Stimulated activated effector memory CD8-positive, alpha-beta T cell treated with anti-CD3 and anti-CD28 coated beads, Interleukin-12 subunit alpha, Interleukin-12 subunit beta, amount 100 ng/mL, for 72 hours (primary cell): ENCODE data around the gene ERO1B.
"Not testable (repeated sequence)": the region's sequence is repeated elsewhere in the genome, so short reads cannot be mapped to it uniquely, and the experiment has no call there.

Experiments
- ATAC-seq: fragments of 150-1000 bp; cut with Tn5 transposase; 2 replicates; pipeline ENCODE4 v1.10.0; 2021
- DNase-seq, 2 donors: peaks; one replicate each; pipeline ENCODE4 v3.0.0; 2021 to 2022; ENCODE audit warnings: low spot score in 2 of 2
- H3K27ac Mint-ChIP-seq: one replicate; pipeline ENCODE4 v1.8.0; 2022; ENCODE audit warnings: mild to moderate bottlenecking, mixed read lengths
- H3K36me3 Mint-ChIP-seq: one replicate; pipeline ENCODE4 v1.8.0; 2022; ENCODE audit warnings: mild to moderate bottlenecking, mixed read lengths
- H3K4me1 Mint-ChIP-seq: one replicate; pipeline ENCODE4 v1.8.0; 2022; ENCODE audit warnings: mixed read lengths
- H3K4me3 Mint-ChIP-seq: one replicate; pipeline ENCODE4 v1.8.0; 2022; ENCODE audit warnings: mild to moderate bottlenecking, mixed read lengths
- H3K9me3 Mint-ChIP-seq: one replicate; pipeline ENCODE4 v1.8.0; 2022; ENCODE audit warnings: mixed read lengths

Gene ERO1B

GRCh38 chr1:236201786-236202185, 80.0 kb downstream of the ERO1B start:
- peaks cover 40% of the 10 kb centered on the region for H3K9me3 Mint-ChIP-seq
- H3K4me3 Mint-ChIP-seq, result no peak overlapping the region
- H3K36me3 Mint-ChIP-seq, result peaks cover 42% of the 10 kb centered on the region
- no peaks in the 10 kb centered on the region for H3K4me1 Mint-ChIP-seq
- no peak for ATAC-seq
- no peak for DNase-seq
- no peak overlapping the region for H3K27ac Mint-ChIP-seq

- DNase-seq, result no peak
- no peak for ATAC-seq
- Mint-ChIP-seq H3K27ac (no peak overlapping the region), H3K4me1 (no peaks in the 10 kb centered on the region), H3K4me3 (no peak overlapping the region), H3K9me3 (peaks cover 40% of the 10 kb centered on the region), H3K36me3 (peaks cover 36% of the 10 kb centered on the region)
Observed at GRCh38 chr1:236200925-236201324, 80.8 kb downstream of the ERO1B start.

DNA sequence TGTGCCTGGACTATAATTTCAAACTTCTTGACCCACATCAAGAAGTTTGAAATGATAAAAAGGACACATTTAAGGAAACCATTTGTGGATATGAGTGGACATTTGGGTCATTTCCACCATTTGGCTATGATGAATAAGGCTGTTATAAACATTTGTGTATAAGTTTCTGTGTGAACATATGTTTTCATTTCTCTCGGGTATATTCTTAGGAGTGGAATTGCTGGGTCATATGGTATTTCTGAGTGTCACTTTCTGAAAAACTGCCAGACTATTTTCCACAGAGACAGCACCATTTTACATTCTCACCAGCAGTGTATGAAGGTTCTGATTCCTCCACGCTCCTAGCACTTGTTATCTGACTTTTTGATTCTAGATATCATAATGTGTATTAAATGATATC, 88.6 kb downstream of the ERO1B start:
- H3K36me3 Mint-ChIP-seq, result peaks cover 45% of the 10 kb centered on the region
- DNase-seq (no peak), ATAC-seq (no peak)
- no peak overlapping the region for H3K27ac Mint-ChIP-seq
- H3K9me3 Mint-ChIP-seq, result peaks cover 20% of the 10 kb centered on the region
- H3K4me3 Mint-ChIP-seq, result no peak overlapping the region
- peaks cover 5% of the 10 kb centered on the region for H3K4me1 Mint-ChIP-seq

DNA sequence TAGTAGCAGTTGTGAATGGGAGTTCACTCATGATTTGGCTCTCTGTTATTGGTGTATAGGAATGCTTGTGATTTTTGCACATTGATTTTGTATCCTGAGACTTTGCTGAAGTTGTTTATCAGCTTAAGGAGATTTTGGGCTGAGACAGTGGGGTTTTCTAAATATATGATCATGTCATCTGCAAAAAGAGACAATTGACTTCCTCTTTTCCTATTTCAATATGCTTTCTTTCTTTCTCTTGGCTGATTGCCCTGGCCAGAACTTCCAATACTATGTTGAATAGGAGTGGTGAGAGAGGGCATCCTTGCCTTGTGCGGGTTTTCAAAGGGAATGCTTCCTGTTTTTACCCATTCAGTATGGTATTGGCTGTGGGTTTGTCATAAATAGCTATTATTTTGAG, 93.7 kb downstream of the ERO1B start:
- not testable (repeated sequence) for DNase-seq, H3K4me3 Mint-ChIP-seq, ATAC-seq, H3K27ac Mint-ChIP-seq
- H3K9me3 Mint-ChIP-seq, result peaks cover 15% of the 10 kb centered on the region
- H3K36me3 Mint-ChIP-seq, result peaks cover 41% of the 10 kb centered on the region
- peaks cover 12% of the 10 kb centered on the region for H3K4me1 Mint-ChIP-seq

DNA sequence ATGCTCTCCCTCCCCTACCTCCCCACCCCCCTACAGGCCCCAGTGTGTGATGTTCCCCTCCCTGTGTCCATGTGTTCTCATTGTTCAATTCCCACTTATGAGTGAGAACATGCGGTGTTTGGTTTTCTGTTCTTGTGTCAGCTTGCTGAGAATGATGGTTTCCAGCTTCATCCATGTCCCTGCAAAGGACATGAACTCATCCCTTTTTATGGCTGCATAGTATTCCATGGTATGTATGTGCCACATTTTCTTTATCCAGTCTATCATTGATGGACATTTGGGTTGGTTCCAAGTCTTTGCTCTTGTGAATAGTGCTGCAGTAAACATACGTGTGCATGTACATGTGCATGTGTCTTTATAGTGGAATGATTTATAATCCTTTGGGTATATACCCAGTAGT, 95.3 kb downstream of the ERO1B start:
- peaks cover 15% of the 10 kb centered on the region for H3K9me3 Mint-ChIP-seq
- not testable (repeated sequence) for DNase-seq, H3K4me3 Mint-ChIP-seq, H3K27ac Mint-ChIP-seq, ATAC-seq
- peaks cover 46% of the 10 kb centered on the region for H3K36me3 Mint-ChIP-seq
- H3K4me1 Mint-ChIP-seq, result peaks cover 12% of the 10 kb centered on the region

- ATAC-seq, result peak; percentile 55
- peaks cover 46% of the 10 kb centered on the region for H3K36me3 Mint-ChIP-seq
- H3K4me3 Mint-ChIP-seq, result no peak overlapping the region
- peaks cover 12% of the 10 kb centered on the region for H3K4me1 Mint-ChIP-seq
- DNase-seq, result no peak
- no peak overlapping the region for H3K27ac Mint-ChIP-seq
- peaks cover 11% of the 10 kb centered on the region for H3K9me3 Mint-ChIP-seq
Observed at GRCh38 chr1:236185687-236186086, 96.1 kb downstream of the ERO1B start.

DNA sequence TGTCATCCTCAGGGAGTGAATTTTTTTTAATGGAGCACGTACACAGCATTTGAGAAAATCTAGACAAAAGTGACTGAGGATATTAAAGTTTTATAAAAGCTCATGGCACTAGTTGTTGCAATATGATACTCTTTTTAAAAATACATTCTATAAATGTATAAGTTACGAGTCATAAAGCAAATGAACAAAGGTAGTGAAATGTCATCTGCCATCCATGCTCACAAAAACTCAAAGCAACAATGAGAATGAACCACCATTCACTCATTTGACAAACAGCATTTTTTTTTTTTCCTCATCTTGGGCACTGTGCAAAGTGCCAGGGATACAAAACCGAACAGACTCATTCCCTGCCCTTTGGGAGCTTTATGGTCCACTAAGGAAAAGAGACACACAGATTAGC, 100.7 kb downstream of the ERO1B start:
- H3K27ac Mint-ChIP-seq, result no peak overlapping the region
- DNase-seq, result no peak
- peaks cover 34% of the 10 kb centered on the region for H3K36me3 Mint-ChIP-seq
- ATAC-seq, result no peak
- H3K4me1 Mint-ChIP-seq, result peaks cover 7% of the 10 kb centered on the region
- no peaks in the 10 kb centered on the region for H3K9me3 Mint-ChIP-seq
- no peak overlapping the region for H3K4me3 Mint-ChIP-seq

DNA sequence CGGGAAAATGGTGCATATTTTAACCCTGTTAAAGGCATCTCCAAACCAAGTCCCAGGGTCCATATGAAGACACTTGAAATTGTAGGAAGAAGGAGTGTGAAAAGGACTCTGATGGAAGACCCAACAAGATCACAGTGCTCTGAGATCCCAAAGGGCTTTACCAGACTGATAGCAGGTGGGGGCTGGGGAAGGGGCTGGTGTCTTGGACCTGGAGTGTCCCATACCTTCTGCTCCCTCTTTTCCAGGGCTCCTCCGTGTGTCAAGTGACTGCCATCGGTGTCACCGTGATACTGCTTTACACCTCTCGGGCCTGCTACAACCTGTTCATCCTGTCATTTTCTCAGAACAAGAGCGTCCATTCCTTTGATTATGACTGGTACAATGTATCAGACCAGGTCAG, 102.1 kb downstream of the ERO1B start:
- H3K36me3 Mint-ChIP-seq, result peaks cover 34% of the 10 kb centered on the region
- no peaks in the 10 kb centered on the region for H3K9me3 Mint-ChIP-seq
- H3K4me3 Mint-ChIP-seq, result no peak overlapping the region
- H3K27ac Mint-ChIP-seq, result no peak overlapping the region
- ATAC-seq (no peak), DNase-seq (no peak)
- H3K4me1 Mint-ChIP-seq, result peaks cover 2% of the 10 kb centered on the region

- Mint-ChIP-seq H3K4me3 (no peak overlapping the region), H3K27ac (no peak overlapping the region), H3K36me3 (peaks cover 25% of the 10 kb centered on the region), H3K4me1 (peaks cover 6% of the 10 kb centered on the region), H3K9me3 (no peaks in the 10 kb centered on the region)
- no peak for DNase-seq
- ATAC-seq, result no peak
Observed at GRCh38 chr1:236176337-236177336, 105.1 kb downstream of the ERO1B start.

DNA sequence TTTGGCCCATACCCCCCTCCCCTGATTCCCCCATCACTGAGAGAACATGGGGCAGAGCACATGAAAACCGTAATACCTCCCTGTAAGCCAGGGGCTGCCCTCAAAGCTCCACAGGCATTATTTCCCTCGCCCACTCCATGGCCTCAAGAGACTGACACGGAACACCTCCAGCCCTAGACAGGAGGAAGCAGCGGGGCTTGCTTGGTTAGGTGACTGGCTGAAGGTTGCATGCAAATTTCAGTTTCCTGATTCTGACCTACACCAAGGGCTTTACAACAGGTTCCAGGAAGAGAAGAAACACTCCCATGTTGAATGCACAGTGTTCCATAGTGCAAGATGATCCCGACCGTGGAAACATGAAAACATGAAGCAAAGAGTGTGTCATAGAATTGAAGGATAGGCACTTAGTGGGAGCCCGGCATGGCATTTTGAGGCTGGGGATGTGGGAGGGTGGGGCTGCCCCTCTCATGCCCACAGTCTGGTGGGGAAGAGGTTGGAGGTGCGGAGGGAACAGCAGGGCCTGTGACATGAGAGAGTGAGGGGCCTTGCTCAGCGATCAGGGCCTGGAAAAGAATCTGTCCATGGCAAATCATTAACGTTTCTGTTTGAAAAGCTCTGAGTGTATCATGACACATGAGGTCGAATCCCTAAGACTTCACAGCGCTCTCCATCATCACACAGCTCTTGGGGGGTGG, 106.0 kb downstream of the ERO1B start:
- H3K27ac Mint-ChIP-seq, result no peak overlapping the region
- H3K9me3 Mint-ChIP-seq, result no peaks in the 10 kb centered on the region
- DNase-seq (no peak), ATAC-seq (no peak)
- H3K4me1 Mint-ChIP-seq, result peaks cover 6% of the 10 kb centered on the region
- peaks cover 18% of the 10 kb centered on the region for H3K36me3 Mint-ChIP-seq
- no peak overlapping the region for H3K4me3 Mint-ChIP-seq

DNA sequence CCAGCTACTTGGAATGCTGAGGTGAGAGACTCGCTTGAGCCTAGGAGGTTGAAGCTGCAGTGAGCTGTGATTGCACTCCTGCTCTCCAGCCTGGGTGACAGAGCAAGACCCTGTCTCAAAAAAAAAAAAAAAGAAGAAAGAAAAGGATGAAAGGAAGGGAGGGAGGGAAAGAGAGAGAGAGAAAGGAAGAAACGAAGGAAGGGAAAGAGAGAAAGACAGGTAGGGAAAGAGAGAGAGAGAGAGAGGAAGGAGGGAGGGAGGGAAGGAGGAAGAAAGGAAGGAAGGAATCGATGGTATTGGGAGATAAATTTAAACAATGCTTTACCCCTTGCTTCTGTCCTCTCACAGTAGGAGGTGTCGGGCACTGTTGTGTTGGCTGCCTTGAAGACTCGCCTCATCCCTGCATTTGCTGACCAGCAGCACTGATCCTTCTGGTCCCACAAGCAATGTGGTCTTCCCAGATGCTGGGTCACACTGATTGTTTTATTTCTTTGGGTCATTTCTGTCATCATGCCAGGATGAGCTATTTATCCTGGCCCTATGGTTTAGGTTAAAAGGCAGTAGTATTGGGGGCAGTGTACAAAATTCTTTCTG, 108.5 kb downstream of the ERO1B start:
- no peak for DNase-seq
- H3K4me3 Mint-ChIP-seq, result no peak overlapping the region
- H3K9me3 Mint-ChIP-seq, result no peaks in the 10 kb centered on the region
- peaks cover 25% of the 10 kb centered on the region for H3K36me3 Mint-ChIP-seq
- peaks cover 6% of the 10 kb centered on the region for H3K4me1 Mint-ChIP-seq
- H3K27ac Mint-ChIP-seq, result no peak overlapping the region
- no peak for ATAC-seq

- ATAC-seq (no peak), DNase-seq (no peak)
- no peak overlapping the region for H3K27ac Mint-ChIP-seq
- H3K4me1 Mint-ChIP-seq, result peaks cover 12% of the 10 kb centered on the region
- peaks cover 26% of the 10 kb centered on the region for H3K36me3 Mint-ChIP-seq
- no peak overlapping the region for H3K4me3 Mint-ChIP-seq
- no peaks in the 10 kb centered on the region for H3K9me3 Mint-ChIP-seq
Observed at GRCh38 chr1:236172041-236172579, 109.6 kb downstream of the ERO1B start.

DNA sequence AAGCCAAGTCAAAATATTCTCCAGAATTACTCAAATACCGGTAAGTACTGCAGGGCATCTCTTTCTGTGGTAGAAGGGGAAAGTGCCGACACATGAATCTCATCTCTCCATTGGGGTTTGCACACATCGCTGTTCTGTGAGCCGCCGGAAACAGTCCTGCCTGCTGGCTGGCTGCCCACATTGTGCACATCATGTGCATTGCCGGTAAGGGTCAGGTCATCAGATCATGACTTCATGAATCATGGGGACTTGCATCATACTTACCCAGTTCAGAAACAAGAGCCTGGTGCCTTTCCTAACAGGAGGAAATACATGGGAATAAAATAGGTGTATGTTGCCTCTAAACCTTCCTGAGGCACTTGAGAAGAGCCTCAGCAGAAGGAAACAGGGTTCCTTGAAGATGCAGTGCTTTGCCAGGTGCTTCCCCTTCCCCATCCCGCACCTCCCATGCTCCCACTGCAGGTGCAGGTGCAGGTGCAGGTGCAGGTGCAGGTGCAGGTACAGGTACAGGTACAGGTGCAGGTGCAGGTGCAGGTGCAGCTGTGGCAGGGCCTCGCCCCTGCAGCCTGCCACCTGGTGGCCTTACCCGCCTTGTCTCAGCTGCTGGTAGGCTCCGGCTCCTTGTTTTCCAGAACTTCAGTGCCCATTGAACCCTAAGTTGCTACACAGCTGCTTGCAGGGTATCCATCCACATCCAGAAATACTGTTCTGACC, 112.9 kb downstream of the ERO1B start:
- Mint-ChIP-seq H3K36me3 (peaks cover 37% of the 10 kb centered on the region), H3K4me1 (peaks cover 24% of the 10 kb centered on the region), H3K9me3 (peaks cover 5% of the 10 kb centered on the region), H3K4me3 (no peak overlapping the region), H3K27ac (no peak overlapping the region)
- ATAC-seq, result peak; percentile 89
- no peak for DNase-seq

- peaks cover 34% of the 10 kb centered on the region for H3K4me1 Mint-ChIP-seq
- no peak for DNase-seq
- no peak overlapping the region for H3K27ac Mint-ChIP-seq
- ATAC-seq, result no peak
- H3K4me3 Mint-ChIP-seq, result no peak overlapping the region
- peaks cover 5% of the 10 kb centered on the region for H3K9me3 Mint-ChIP-seq
- peaks cover 43% of the 10 kb centered on the region for H3K36me3 Mint-ChIP-seq
Observed at GRCh38 chr1:236167578-236167977, 114.2 kb downstream of the ERO1B start.

DNA sequence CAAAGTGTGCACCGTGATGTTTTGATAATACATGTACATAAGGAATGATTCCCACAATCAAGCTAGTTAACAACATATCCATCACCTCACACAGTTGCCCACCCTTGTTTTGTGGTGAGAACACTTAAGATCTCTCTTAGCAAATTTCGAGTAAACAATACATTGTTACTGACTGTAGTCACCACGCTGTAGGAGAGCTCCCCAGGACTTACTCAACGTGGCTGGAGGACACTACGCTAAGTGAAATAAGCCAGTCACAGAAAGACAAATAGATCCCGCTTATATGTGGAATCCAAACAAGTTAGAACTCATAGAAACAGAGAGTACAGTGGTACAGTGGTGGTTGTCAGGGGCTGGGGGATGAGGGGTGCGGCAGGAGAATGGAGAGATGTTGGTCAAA, 114.6 kb downstream of the ERO1B start:
- Mint-ChIP-seq H3K9me3 (peaks cover 5% of the 10 kb centered on the region), H3K4me3 (no peak overlapping the region), H3K36me3 (peaks cover 43% of the 10 kb centered on the region), H3K4me1 (peaks cover 34% of the 10 kb centered on the region), H3K27ac (no peak overlapping the region)
- DNase-seq, result no peak
- no peak for ATAC-seq
